HEK293 (cell line): ENCODE results near the gene SPATA33.
"Not testable (repeated sequence)": the region's sequence is repeated elsewhere in the genome, so short reads cannot be mapped to it uniquely, and the experiment has no call there.

ENCODE experiments used
- PRDM1 ChIP-seq: fragments of 450-650 bp; formaldehyde crosslinking; IDR thresholded peaks from 2 replicates; pipeline ENCODE4; 2016; ENCODE audit warnings: missing biosample characterization, missing genetic modification characterization
- SP2 ChIP-seq: fragments of 450-650 bp; formaldehyde crosslinking; IDR thresholded peaks from 2 replicates; pipeline ENCODE4 v1.5.1; 2016; ENCODE audit warnings: missing biosample characterization, missing genetic modification characterization
- YY1 ChIP-seq: fragments of 450-650 bp; formaldehyde crosslinking; IDR thresholded peaks from 2 replicates; pipeline ENCODE4 v1.5.1; 2018; ENCODE audit warnings: missing biosample characterization, missing genetic modification characterization
- ZNF121 ChIP-seq: fragments of 450-650 bp; formaldehyde crosslinking; IDR thresholded peaks from 2 replicates; pipeline ENCODE4 v1.5.1; 2016; ENCODE audit warnings: missing biosample characterization, missing genetic modification characterization
- ZNF274 ChIP-seq, 2 experiments: fragments of 200-500 bp in 1 of 2; fragments of 450-650 bp in 1 of 2; sonication (Bioruptor generic) in 1 of 2; formaldehyde crosslinking in 1 of 2; IDR thresholded peaks; 2 replicates each; pipeline versions ENCODE4 v1.5.1 to v1.6.1; 2014 to 2016; ENCODE audit warnings: borderline replicate concordance in 1 of 2, inconsistent platforms in 1 of 2, low read length in 1 of 2, missing biosample characterization in 1 of 2, missing genetic modification characterization in 1 of 2
- ZNF335 ChIP-seq: fragments of 450-650 bp; formaldehyde crosslinking; conservative IDR thresholded peaks from 2 replicates; pipeline ENCODE4 v1.5.1; 2016; ENCODE audit warnings: missing biosample characterization, missing genetic modification characterization
- ZNF529 ChIP-seq: fragments of 450-650 bp; formaldehyde crosslinking; IDR thresholded peaks from 2 replicates; pipeline ENCODE4 v1.5.1; 2017; ENCODE audit warnings: missing genetic modification characterization, missing biosample characterization; ENCODE audit not compliant: insufficient replicate concordance
- ZNF664 ChIP-seq: fragments of 450-650 bp; formaldehyde crosslinking; IDR thresholded peaks from 2 replicates; pipeline ENCODE4 v1.5.1; 2016; ENCODE audit warnings: missing biosample characterization, missing genetic modification characterization
- ZNF677 ChIP-seq: fragments of 450-650 bp; IDR thresholded peaks from 2 replicates; pipeline ENCODE4 v1.5.0; 2018; ENCODE audit warnings: missing biosample characterization, mild to moderate bottlenecking, missing genetic modification characterization, moderate library complexity
- ZNF777 ChIP-seq: fragments of 450-650 bp; formaldehyde crosslinking; IDR thresholded peaks from 2 replicates; pipeline ENCODE4 v1.5.1; 2017; ENCODE audit warnings: missing biosample characterization, missing genetic modification characterization, borderline replicate concordance
- ZNF785 ChIP-seq: fragments of 450-650 bp; formaldehyde crosslinking; IDR thresholded peaks from 2 replicates; pipeline ENCODE4 v1.5.1; 2016; ENCODE audit warnings: missing biosample characterization, missing genetic modification characterization
- ZNF791 ChIP-seq: fragments of 450-650 bp; formaldehyde crosslinking; IDR thresholded peaks from 2 replicates; pipeline ENCODE4 v1.5.1; 2016; ENCODE audit warnings: missing biosample characterization, missing genetic modification characterization
- TF ChIP-seq, protein P1 (sequence below): fragments of 450-650 bp; formaldehyde crosslinking; IDR thresholded peaks from 2 replicates; pipeline ENCODE4 v1.5.1; 2016; ENCODE audit warnings: missing biosample characterization, missing genetic modification characterization

DNA sequence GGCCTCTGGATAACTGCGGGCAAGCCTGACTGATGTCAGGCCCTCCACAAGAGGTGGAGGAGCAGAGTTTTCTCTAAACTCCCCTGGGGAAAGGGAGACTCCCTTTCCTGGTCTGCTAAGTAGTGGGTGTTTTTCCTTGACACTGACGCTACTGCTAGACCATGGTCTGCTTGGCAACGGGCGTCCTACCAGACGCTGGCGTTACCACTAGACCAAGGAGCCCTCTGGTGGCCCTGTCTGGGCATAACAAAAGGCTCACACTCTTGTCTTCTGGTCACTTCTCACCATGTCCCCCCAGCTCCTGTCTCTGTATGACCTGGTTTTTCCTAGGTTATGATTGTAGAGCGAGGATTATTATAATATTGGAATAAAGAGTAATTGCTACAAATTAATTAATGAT lies 9.4 kb downstream of the SPATA33 start:
- not testable (repeated sequence) for TF ChIP-seq ZNF274 (IDR thresholded peaks at IDR 0.05; ENCODE audit: low read length); ZNF274 (tag by site-specific recombination; IDR thresholded peaks at IDR 0.05; ENCODE audit: borderline replicate concordance); PRDM1 (tag by site-specific recombination); ZNF777 (tag by site-specific recombination); ZNF677 (tag by site-specific recombination); SP2 (tag by site-specific recombination); ZNF335 (tag by site-specific recombination); ZNF529; ZNF785 (tag by site-specific recombination); YY1 (tag by site-specific recombination); ZNF664; ZNF791 (tag by site-specific recombination); ZNF121 (tag by site-specific recombination)
- TF ChIP-seq, protein P1, sequence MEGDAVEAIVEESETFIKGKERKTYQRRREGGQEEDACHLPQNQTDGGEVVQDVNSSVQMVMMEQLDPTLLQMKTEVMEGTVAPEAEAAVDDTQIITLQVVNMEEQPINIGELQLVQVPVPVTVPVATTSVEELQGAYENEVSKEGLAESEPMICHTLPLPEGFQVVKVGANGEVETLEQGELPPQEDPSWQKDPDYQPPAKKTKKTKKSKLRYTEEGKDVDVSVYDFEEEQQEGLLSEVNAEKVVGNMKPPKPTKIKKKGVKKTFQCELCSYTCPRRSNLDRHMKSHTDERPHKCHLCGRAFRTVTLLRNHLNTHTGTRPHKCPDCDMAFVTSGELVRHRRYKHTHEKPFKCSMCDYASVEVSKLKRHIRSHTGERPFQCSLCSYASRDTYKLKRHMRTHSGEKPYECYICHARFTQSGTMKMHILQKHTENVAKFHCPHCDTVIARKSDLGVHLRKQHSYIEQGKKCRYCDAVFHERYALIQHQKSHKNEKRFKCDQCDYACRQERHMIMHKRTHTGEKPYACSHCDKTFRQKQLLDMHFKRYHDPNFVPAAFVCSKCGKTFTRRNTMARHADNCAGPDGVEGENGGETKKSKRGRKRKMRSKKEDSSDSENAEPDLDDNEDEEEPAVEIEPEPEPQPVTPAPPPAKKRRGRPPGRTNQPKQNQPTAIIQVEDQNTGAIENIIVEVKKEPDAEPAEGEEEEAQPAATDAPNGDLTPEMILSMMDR: not testable (repeated sequence)
